OCI-LY1 (cell line): ENCODE data around the gene B9D1.

Experiments
- H2AFZ ChIP-seq: fragments of 200-600 bp; sonication (generic), shearing (Covaris generic); 2 replicates; pipeline ENCODE4 v1.6.0; 2014; ENCODE audit warnings: antibody characterized with exemption, mild to moderate bottlenecking, low read length
- H3F3A ChIP-seq: fragments of 200-600 bp; sonication (generic), shearing (Covaris generic); 2 replicates; pipeline ENCODE4 v1.6.0; 2014; ENCODE audit warnings: mild to moderate bottlenecking, antibody characterized with exemption, low read length, moderate library complexity; ENCODE audit not compliant: insufficient read depth
- H3K27ac ChIP-seq: fragments of 200-600 bp; sonication (generic); 2 replicates; pipeline ENCODE4 v1.5.1; 2014; ENCODE audit warnings: low read length, mixed run types, mild to moderate bottlenecking, low read depth; ENCODE audit not compliant: poor library complexity, severe bottlenecking
- H3K27me3 ChIP-seq: fragments of 200-600 bp; sonication (generic); 2 replicates; pipeline ENCODE4 v1.6.0; 2014; ENCODE audit warnings: antibody characterized with exemption, mild to moderate bottlenecking, low read length, moderate library complexity; ENCODE audit not compliant: insufficient read depth
- H3K36me3 ChIP-seq: fragments of 200-600 bp; sonication (generic); 2 replicates; pipeline ENCODE4 v1.6.1; 2014; ENCODE audit warnings: mild to moderate bottlenecking, antibody characterized with exemption, low read length, moderate library complexity, mixed read lengths; ENCODE audit not compliant: insufficient read depth
- H3K4me1 ChIP-seq: fragments of 200-600 bp; sonication (generic); 2 replicates; pipeline ENCODE4 v1.5.1; 2014; ENCODE audit warnings: mild to moderate bottlenecking, low read length, moderate library complexity; ENCODE audit not compliant: insufficient read depth, severe bottlenecking
- H3K4me2 ChIP-seq: fragments of 200-600 bp; sonication (generic), shearing (Covaris generic); 2 replicates; pipeline ENCODE4 v1.6.1; 2014; ENCODE audit warnings: low read length
- H3K4me3 ChIP-seq: fragments of 200-600 bp; sonication (generic); 2 replicates; pipeline ENCODE4 v1.5.1; 2014; ENCODE audit warnings: low read length, low read depth, mild to moderate bottlenecking, mixed read lengths; ENCODE audit not compliant: poor library complexity, severe bottlenecking
- H3K79me2 ChIP-seq: fragments of 200-600 bp; shearing (Covaris generic); 2 replicates; pipeline ENCODE4 v1.6.1; 2016; ENCODE audit warnings: mixed run types, low read length, mixed read lengths; ENCODE audit not compliant: insufficient read depth
- H3K9ac ChIP-seq: fragments of 200-600 bp; sonication (generic), shearing (Covaris generic); 2 replicates; pipeline ENCODE4 v1.6.1; 2014; ENCODE audit warnings: mild to moderate bottlenecking, low read length, mixed read lengths
- H3K9me2 ChIP-seq: fragments of 200-600 bp; sonication (generic), shearing (Covaris generic); 2 replicates; pipeline ENCODE4 v1.6.1; 2014; ENCODE audit warnings: low read depth, mild to moderate bottlenecking, low read length, mixed read lengths
- H3K9me3 ChIP-seq: fragments of 200-600 bp; shearing (Covaris generic); 2 replicates; pipeline ENCODE4 v1.6.1; 2014; ENCODE audit warnings: low read length, mixed read lengths
- H4K20me1 ChIP-seq: fragments of 200-600 bp; sonication (generic), shearing (Covaris generic); 2 replicates; pipeline ENCODE4 v1.6.0; 2016; ENCODE audit warnings: mild to moderate bottlenecking, low read length; ENCODE audit not compliant: insufficient read depth
- CTCF ChIP-seq: fragments of 200-600 bp; sonication (generic), shearing (Covaris generic); IDR thresholded peaks from 2 replicates; pipeline ENCODE4 v1.5.1; 2017; ENCODE audit warnings: mild to moderate bottlenecking, antibody characterized with exemption, low read length, moderate library complexity, mixed read lengths
- EZH2 ChIP-seq: fragments of 200-600 bp; sonication (generic), shearing (Covaris generic); IDR thresholded peaks from 2 replicates; pipeline ENCODE4 v1.8.0; 2017; ENCODE audit warnings: borderline replicate concordance, mixed run types, mild to moderate bottlenecking, antibody characterized with exemption, low read length, moderate library complexity, mixed read lengths

B9D1 gene

DNA sequence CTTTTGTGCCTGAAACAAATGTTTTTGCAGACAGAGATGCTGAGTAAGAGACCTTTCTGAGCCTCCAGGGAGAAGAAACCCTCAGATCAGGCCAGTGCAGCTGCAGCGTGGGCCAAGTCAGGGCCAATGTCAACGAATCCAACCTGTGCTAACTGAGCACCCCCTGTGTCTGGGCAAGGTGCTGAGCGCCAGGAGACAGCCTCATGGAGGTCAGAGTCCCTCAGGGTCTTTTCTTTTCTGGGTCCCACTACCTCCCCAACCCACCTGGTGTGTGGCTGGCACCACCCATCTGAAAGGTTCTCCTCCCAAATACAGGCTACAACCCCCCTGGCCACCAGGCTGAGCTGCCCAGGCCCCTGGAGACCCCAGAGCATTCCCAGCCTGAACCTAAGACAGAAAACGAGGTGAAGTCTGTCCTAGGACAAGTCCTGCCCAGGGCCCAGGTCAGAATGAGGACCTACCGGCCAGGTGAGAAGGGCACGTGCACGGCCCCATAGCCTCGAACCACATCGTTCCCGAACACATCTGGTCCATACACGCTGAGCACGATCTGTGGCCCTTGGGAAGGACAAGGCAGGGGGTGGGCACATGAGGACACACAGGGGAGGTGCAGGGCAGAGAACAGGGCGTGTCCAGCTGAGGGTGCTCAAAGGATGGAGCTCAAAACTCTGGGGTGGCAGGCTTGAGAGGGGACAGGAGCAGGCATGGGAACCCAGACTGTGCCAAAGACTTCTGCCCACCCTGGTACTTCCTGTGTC is 15.0 kb downstream of the B9D1 start:
- no peak overlapping the region for H3K4me3 ChIP-seq
- no peak overlapping the region for H3K9ac ChIP-seq
- H2AFZ ChIP-seq, result no peak overlapping the region
- H3K27me3 ChIP-seq, result no peaks in the 10 kb centered on the region
- no peak overlapping the region for H3K27ac ChIP-seq
- no peaks in the 10 kb centered on the region for H3K9me2 ChIP-seq
- H3F3A ChIP-seq, result no peaks in the 10 kb centered on the region
- no peaks in the 10 kb centered on the region for H4K20me1 ChIP-seq
- TF ChIP-seq EZH2 (no peak), CTCF (no peak)
- H3K4me1 ChIP-seq, result peaks cover 9% of the 10 kb centered on the region
- no peak overlapping the region for H3K4me2 ChIP-seq
- H3K9me3 ChIP-seq, result no peaks in the 10 kb centered on the region
- H3K36me3 ChIP-seq, result no peaks in the 10 kb centered on the region
- H3K79me2 ChIP-seq, result no peaks in the 10 kb centered on the region

GRCh38 chr17:19346351-19347255 is 15.9 kb downstream of the B9D1 start:
- Histone ChIP-seq H3K4me3 (no peak overlapping the region), H3K79me2 (no peaks in the 10 kb centered on the region), H3K4me1 (peaks cover 9% of the 10 kb centered on the region), H3K9ac (no peak overlapping the region), H4K20me1 (no peaks in the 10 kb centered on the region), H3K27me3 (no peaks in the 10 kb centered on the region), H3K9me2 (no peaks in the 10 kb centered on the region), H3K9me3 (no peaks in the 10 kb centered on the region), H2AFZ (no peak overlapping the region), H3K36me3 (no peaks in the 10 kb centered on the region), H3F3A (no peaks in the 10 kb centered on the region), H3K27ac (no peak overlapping the region), H3K4me2 (no peak overlapping the region)
- TF ChIP-seq CTCF (no peak), EZH2 (no peak)

DNA sequence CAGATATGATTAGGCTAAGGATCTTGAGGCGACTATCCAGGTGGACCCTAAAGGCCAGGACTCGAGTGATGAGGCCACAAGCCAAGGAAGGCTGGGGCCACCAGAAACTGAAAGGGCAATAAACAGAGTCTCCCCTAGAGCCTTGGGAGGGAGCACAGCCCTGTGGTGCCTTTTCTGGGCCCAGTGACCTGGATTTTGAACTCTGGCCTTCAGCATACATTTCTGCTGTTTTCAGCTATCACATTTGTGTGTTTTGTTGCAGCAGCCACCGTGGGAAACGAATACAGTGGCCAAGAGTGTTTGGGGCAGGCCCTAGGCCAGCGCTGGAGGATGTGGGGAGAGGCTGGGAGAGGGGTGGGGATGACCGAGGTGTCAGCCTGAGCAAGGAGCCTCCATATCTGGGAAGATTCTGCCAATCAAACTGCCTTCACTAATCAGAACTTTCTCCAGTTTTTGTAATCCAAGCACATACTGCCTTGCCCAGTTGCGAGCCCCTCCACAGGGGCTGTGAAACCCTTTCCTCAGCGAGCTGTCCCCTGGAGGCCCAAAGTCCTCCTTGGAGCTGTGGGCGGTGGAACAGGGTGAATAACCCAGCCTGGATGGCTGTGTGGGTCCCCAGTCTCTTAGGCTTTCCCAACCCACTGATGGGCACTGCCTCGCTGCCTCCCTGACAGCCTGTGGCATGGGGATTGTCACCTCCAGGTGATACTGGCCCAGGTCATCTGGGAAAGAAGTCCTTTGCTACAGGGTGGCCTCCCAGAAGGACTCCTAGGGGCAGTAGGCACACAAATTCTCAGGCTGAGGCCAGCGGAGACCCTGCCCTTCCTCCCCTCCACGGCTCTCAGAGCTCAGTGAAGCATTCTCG is 16.8 kb downstream of the B9D1 start:
- Histone ChIP-seq H3K27ac (no peak overlapping the region), H3F3A (no peaks in the 10 kb centered on the region), H3K9me2 (no peaks in the 10 kb centered on the region), H3K9me3 (no peaks in the 10 kb centered on the region), H3K27me3 (no peaks in the 10 kb centered on the region), H3K36me3 (no peaks in the 10 kb centered on the region), H2AFZ (no peak overlapping the region), H3K4me1 (peaks cover 9% of the 10 kb centered on the region), H3K9ac (no peak overlapping the region), H4K20me1 (no peaks in the 10 kb centered on the region), H3K4me3 (no peak overlapping the region), H3K4me2 (no peak overlapping the region), H3K79me2 (no peaks in the 10 kb centered on the region)
- TF ChIP-seq CTCF (no peak), EZH2 (no peak)
